CD4-positive, alpha-beta T cell (primary cell): ENCODE results near the gene NSD2. TPM values are rescaled to one million over a fixed set of nuclear protein-coding genes. Genes with fewer than 3 reads are reported as not detected.

Experiments used
- ATAC-seq: fragments of 200-7000 bp; cut with Tn5 transposase; one replicate; pipeline ENCODE4 v1.10.0; 2022; ENCODE audit warnings: mild to moderate bottlenecking; ENCODE audit not compliant: poor library complexity
- CTCF ChIA-PET: fragments of 350-600 bp; sonication (Branson Sonifier 250); formaldehyde crosslinking; loops from one replicate; lab custom pipeline; 2021; ENCODE audit warnings: antibody characterized with exemption, inconsistent platforms; lab: Charles Lee
- POLR2A ChIA-PET: fragments of 350-600 bp; sonication (Branson Sonifier 250); formaldehyde crosslinking; loops from one replicate; lab custom pipeline; 2021; ENCODE audit warnings: antibody characterized with exemption, inconsistent platforms; lab: Charles Lee
- DNase-seq, 14 experiments: peaks; one replicate each; pipeline ENCODE4 v3.0.0-alpha.2; 2013 to 2020; ENCODE audit warnings: mixed read lengths in 2 of 14
- H3K27ac ChIP-seq, 2 donors: one replicate each; pipeline versions ENCODE4 v1.5.1 to v1.7.0; 2013; ENCODE audit warnings: low read length in 2 of 2, low read depth in 1 of 2, mild to moderate bottlenecking in 1 of 2
- H3K27me3 ChIP-seq, 2 experiments: 1 replicate in 1 of 2; 2 replicates in 1 of 2; pipeline versions ENCODE4 v1.6.1 to v1.7.0; 2013; ENCODE audit warnings: low read length in 2 of 2, control low read depth in 1 of 2, mild to moderate bottlenecking in 1 of 2, moderate library complexity in 1 of 2; ENCODE audit not compliant: insufficient read depth in 2 of 2, control insufficient read depth in 1 of 2
- H3K36me3 ChIP-seq: one replicate; pipeline ENCODE4 v1.6.1; 2013; ENCODE audit warnings: low read length, control low read depth; ENCODE audit not compliant: insufficient read depth
- H3K4me1 ChIP-seq: one replicate; pipeline ENCODE4 v1.6.1; 2013; ENCODE audit warnings: low read length, control low read depth; ENCODE audit not compliant: insufficient read depth
- H3K4me3 ChIP-seq: one replicate; pipeline ENCODE4 v1.5.1; 2013; ENCODE audit warnings: mild to moderate bottlenecking, low read length, moderate library complexity
- H3K9me3 ChIP-seq, 2 experiments: 1 replicate in 1 of 2; 2 replicates in 1 of 2; pipeline versions ENCODE4 v1.6.1 to v1.7.0; 2013; ENCODE audit warnings: low read length in 2 of 2, mild to moderate bottlenecking in 2 of 2, control low read depth in 1 of 2, moderate library complexity in 1 of 2; ENCODE audit not compliant: control insufficient read depth in 1 of 2, insufficient read depth in 1 of 2
- H3K27ac Mint-ChIP-seq: one replicate; pipeline ENCODE4 v1.8.0; 2020; ENCODE audit warnings: mixed read lengths
- H3K27me3 Mint-ChIP-seq: one replicate; pipeline ENCODE4 v1.8.0; 2021; ENCODE audit warnings: mixed read lengths
- H3K36me3 Mint-ChIP-seq: one replicate; pipeline ENCODE4 v1.8.0; 2021; ENCODE audit warnings: low read depth, mixed read lengths
- H3K4me1 Mint-ChIP-seq: one replicate; pipeline ENCODE4 v1.8.0; 2021; ENCODE audit warnings: low read depth, mixed read lengths
- H3K4me3 Mint-ChIP-seq: one replicate; pipeline ENCODE4 v1.8.0; 2020; ENCODE audit warnings: mild to moderate bottlenecking, mixed read lengths
- H3K9me3 Mint-ChIP-seq: one replicate; pipeline ENCODE4 v1.8.0; 2020; ENCODE audit warnings: mixed read lengths
- intact Hi-C, 2 experiments: fragments of 100-400 bp; cut with DNase I in 1 of 2; cut with micrococcal nuclease in 1 of 2; formaldehyde crosslinking; loops; one replicate each; pipeline versions ENCODE4 v1.15.1 to v1.9.0; 2023 to 2025; cut with DNase I, micrococcal nuclease
- total RNA-seq, 174 experiments: library from RNA in 2 of 174; stranded (reverse) in 2 of 174; gene quantifications; one replicate each; pipeline ENCODE4 v1.2.3 and lab custom pipeline; 2021 to 2026
- TF ChIP-seq, protein P1 (sequence below): fragments of 200-600 bp; IDR thresholded peaks from one replicate; pipeline ENCODE4 v1.8.0; 2022; ENCODE audit warnings: antibody characterized with exemption, mild to moderate bottlenecking

Gene NSD2
- total RNA-seq, 2 experiments from 2014 or later: 42.4 to 45.8 TPM

DNA sequence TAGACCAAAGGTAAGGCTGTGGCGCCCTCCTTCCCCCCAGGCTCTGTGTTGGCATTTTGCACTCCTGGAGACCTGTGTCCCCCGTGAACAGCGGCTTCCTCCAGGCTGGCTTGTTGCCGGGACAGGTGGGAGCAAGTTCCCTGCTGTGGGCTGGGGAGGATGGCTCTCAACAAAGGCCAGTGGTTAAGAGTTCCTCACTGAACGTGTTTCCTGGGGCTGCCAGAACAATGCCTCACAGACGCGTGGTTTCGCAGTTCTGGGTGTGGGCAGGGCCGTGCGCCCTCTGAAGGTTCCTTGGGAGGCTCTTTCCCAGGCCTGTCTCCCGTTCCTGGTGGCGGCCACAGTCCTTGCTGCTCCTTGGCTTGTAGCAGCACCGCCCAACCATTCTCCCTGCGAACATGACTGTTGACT, 104.2 kb downstream of the NSD2 start:
- H3K4me3 Mint-ChIP-seq: no peak overlapping the region
- POLR2A ChIA-PET: no interaction called here
- H3K27me3 Mint-ChIP-seq: no peaks in the 10 kb centered on the region
- CTCF ChIA-PET: no interaction called here
- ATAC-seq: no peak
- H3K4me1 Mint-ChIP-seq: no peaks in the 10 kb centered on the region
- peaks cover 61% of the 10 kb centered on the region for H3K36me3 Mint-ChIP-seq
- no peak overlapping the region for H3K27ac ChIP-seq
- DNase-seq: no peak
- H3K36me3 ChIP-seq: peaks cover 62% of the 10 kb centered on the region
- H3K9me3 ChIP-seq: no peaks in the 10 kb centered on the region
- H3K4me1 ChIP-seq: no peaks in the 10 kb centered on the region
- H3K4me3 ChIP-seq: no peak overlapping the region
- intact Hi-C loops: no loop called here
- H3K27me3 ChIP-seq: no peaks in the 10 kb centered on the region
- no peak overlapping the region for H3K27ac Mint-ChIP-seq
- H3K9me3 Mint-ChIP-seq: no peaks in the 10 kb centered on the region
- TF ChIP-seq, protein P1, sequence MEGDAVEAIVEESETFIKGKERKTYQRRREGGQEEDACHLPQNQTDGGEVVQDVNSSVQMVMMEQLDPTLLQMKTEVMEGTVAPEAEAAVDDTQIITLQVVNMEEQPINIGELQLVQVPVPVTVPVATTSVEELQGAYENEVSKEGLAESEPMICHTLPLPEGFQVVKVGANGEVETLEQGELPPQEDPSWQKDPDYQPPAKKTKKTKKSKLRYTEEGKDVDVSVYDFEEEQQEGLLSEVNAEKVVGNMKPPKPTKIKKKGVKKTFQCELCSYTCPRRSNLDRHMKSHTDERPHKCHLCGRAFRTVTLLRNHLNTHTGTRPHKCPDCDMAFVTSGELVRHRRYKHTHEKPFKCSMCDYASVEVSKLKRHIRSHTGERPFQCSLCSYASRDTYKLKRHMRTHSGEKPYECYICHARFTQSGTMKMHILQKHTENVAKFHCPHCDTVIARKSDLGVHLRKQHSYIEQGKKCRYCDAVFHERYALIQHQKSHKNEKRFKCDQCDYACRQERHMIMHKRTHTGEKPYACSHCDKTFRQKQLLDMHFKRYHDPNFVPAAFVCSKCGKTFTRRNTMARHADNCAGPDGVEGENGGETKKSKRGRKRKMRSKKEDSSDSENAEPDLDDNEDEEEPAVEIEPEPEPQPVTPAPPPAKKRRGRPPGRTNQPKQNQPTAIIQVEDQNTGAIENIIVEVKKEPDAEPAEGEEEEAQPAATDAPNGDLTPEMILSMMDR: no peak

DNA sequence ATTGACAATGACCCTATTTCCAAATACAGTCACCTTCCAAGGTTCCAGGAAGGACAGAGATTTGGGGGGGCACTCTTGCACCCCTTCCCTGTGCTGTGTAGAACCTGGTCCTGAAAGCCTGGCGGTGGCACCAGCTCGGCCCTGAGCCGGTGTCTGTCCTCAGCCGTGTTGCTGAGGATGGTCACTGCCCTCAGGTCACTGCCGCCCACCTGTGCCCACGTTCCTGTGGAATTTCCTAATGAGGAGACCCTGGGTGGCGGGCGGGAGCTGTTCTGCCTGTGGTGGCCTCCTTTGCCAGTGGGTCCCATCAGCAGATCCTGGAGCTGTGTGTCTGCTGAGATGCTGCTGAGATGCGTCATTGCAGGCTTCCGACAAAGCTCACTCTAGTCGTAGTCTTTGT, 104.7 kb downstream of the NSD2 start:
- no peaks in the 10 kb centered on the region for H3K27me3 ChIP-seq
- TF ChIP-seq, protein P1: no peak
- DNase-seq: no peak
- POLR2A ChIA-PET: no interaction called here
- H3K27ac ChIP-seq: no peak overlapping the region
- H3K27ac Mint-ChIP-seq: no peak overlapping the region
- no peaks in the 10 kb centered on the region for H3K4me1 ChIP-seq
- no peak overlapping the region for H3K4me3 Mint-ChIP-seq
- H3K9me3 Mint-ChIP-seq: no peaks in the 10 kb centered on the region
- no peak for ATAC-seq
- intact Hi-C loops: no loop called here
- peaks cover 62% of the 10 kb centered on the region for H3K36me3 ChIP-seq
- peaks cover 64% of the 10 kb centered on the region for H3K36me3 Mint-ChIP-seq
- H3K9me3 ChIP-seq: no peaks in the 10 kb centered on the region
- no peaks in the 10 kb centered on the region for H3K27me3 Mint-ChIP-seq
- no peaks in the 10 kb centered on the region for H3K4me1 Mint-ChIP-seq
- H3K4me3 ChIP-seq: no peak overlapping the region
- CTCF ChIA-PET: no interaction called here

DNA sequence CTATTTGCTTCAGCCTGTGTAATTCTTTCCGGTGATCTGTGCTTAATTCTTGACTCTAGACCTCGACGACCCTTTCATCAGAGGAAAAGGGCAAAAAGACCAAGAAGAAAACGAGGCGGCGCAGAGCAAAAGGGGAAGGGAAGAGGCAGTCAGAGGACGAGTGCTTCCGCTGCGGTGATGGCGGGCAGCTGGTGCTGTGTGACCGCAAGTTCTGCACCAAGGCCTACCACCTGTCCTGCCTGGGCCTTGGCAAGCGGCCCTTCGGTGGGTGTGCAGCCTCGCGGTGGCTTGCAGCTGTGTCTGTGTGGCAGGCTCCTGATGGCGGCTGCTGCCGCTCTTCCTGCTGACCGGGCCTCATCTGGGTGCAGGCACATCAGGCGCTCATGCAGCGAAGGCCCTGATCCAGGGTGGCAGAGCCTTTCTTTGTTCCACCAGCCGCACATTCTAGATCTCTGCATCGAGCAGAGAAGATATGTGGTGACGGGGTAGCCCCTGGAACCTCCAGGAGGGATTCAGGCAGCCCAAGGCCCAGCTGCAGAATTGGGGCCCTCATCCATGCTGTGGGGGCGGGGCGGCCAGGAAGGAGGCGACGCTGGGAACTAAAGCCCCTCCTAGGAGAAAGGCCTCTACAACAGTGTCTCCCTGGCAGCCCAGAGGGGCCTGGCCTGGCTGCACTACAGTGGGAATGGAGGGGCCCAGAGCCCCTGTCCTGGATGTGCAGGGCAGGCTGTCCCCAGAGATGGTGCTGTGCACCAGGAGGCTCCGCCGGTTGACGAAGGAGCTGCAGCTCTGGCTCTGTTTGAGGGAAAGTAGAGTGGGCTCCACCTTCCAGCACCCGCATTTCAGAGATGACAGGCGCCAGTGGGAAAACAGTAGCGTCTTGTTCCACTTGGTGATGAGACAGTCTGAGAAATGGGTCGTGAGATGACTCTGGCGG, 105.5 kb downstream of the NSD2 start:
- peaks cover 72% of the 10 kb centered on the region for H3K36me3 Mint-ChIP-seq
- H3K4me1 Mint-ChIP-seq: no peaks in the 10 kb centered on the region
- Histone ChIP-seq H3K36me3 (peaks cover 70% of the 10 kb centered on the region), H3K27ac (no peak overlapping the region), H3K4me3 (no peak overlapping the region), H3K27me3 (no peaks in the 10 kb centered on the region), H3K9me3 (no peaks in the 10 kb centered on the region), H3K4me1 (no peaks in the 10 kb centered on the region)
- TF ChIP-seq, protein P1: no peak
- ChIA-PET CTCF (no interaction called here), POLR2A (no interaction called here)
- no peaks in the 10 kb centered on the region for H3K9me3 Mint-ChIP-seq
- no peak for DNase-seq
- no peak for ATAC-seq
- no peak overlapping the region for H3K27ac Mint-ChIP-seq
- H3K4me3 Mint-ChIP-seq: no peak overlapping the region
- no peaks in the 10 kb centered on the region for H3K27me3 Mint-ChIP-seq
- intact Hi-C loops: no loop called here
